Upper lobe of left lung (tissue), 6 donors: ENCODE results near the gene RALGAPA2. TPM values are rescaled to one million over a fixed set of nuclear protein-coding genes. Genes with fewer than 3 reads are reported as not detected.

Experiments used
- ATAC-seq, 2 donors: fragments of 200-7000 bp; cut with Tn5 transposase; one replicate each; pipeline ENCODE4 v1.9.1; 2022; ENCODE audit warnings: mild to moderate bottlenecking in 2 of 2, moderate library complexity in 2 of 2; ENCODE audit not compliant: low FRiP score in 2 of 2
- DNase-seq, 2 donors: peaks; one replicate each; pipeline ENCODE4 v3.0.0-alpha.2; 2019 to 2020
- H3K27ac ChIP-seq, 4 donors: fragments of 200-600 bp; sonication (generic); one replicate each; pipeline ENCODE4 v1.5.1; 2016 to 2019
- H3K27me3 ChIP-seq, 4 donors: fragments of 200-600 bp; sonication (generic); one replicate each; pipeline ENCODE4 v1.5.1; 2017 to 2019
- H3K36me3 ChIP-seq, 4 donors: fragments of 200-600 bp; sonication (generic); one replicate each; pipeline ENCODE4 v1.5.1; 2016 to 2019
- H3K4me1 ChIP-seq, 4 donors: fragments of 200-600 bp; sonication (generic); one replicate each; pipeline ENCODE4 v1.5.1; 2018 to 2019
- H3K4me3 ChIP-seq, 4 donors: fragments of 200-600 bp; sonication (generic); one replicate each; pipeline ENCODE4 v1.5.1; 2017 to 2019; ENCODE audit warnings: mild to moderate bottlenecking in 2 of 4, moderate library complexity in 1 of 4
- H3K9me3 ChIP-seq, 4 donors: fragments of 200-600 bp; sonication (generic); one replicate each; pipeline ENCODE4 v1.5.1; 2018 to 2019
- EP300 ChIP-seq, 4 donors: sonication (generic); formaldehyde crosslinking; IDR thresholded peaks; one replicate each; pipeline ENCODE4 v1.5.1; 2017; ENCODE audit warnings: antibody characterized with exemption in 4 of 4, control low read depth in 2 of 4
- POLR2A ChIP-seq, 4 donors: fragments of 450-650 bp; IDR thresholded peaks; one replicate each; pipeline ENCODE4 v1.5.1; 2016 to 2017; ENCODE audit warnings: antibody characterized with exemption in 4 of 4, mild to moderate bottlenecking in 2 of 4
- POLR2AphosphoS5 ChIP-seq, 2 donors: sonication (generic); formaldehyde crosslinking; IDR thresholded peaks; one replicate each; pipeline ENCODE4 v1.5.1; 2017; ENCODE audit warnings: antibody characterized with exemption in 2 of 2
- WGBS, 2 donors: methylation state at CpG; one replicate each; pipeline ENCODE4 v1.1.5; 2017 to 2018; 5-methylcytosine and 5-hydroxymethylcytosine counted together
- total RNA-seq, 6 donors: library from RNA; depleted of rRNA in 4 of 6; stranded (reverse); fragments of >200 nt in 4 of 6; gene quantifications; one replicate each; pipeline versions ENCODE4 v1.1.0 to v1.2.1, GENCODE V29; 2016 to 2021
- TF ChIP-seq, protein P1 (sequence below), 6 experiments: fragments of 450-650 bp in 4 of 6; fragments of 200-600 bp in 2 of 6; sonication (generic) in 2 of 6; IDR thresholded peaks; one replicate each; pipeline ENCODE4 v1.5.1; 2016 to 2019; ENCODE audit warnings: antibody characterized with exemption in 6 of 6
- donor health status: DM: no; HTN: no; CAD: no; lungs with moderate emphysema.
- donor health status: DM: no; HTN: yes; CAD: no; lungs with severe emphysema.

The RALGAPA2 gene
- total RNA-seq, 6 donors from 2014 or later = 50.8 to 95.3 (median 65.3) TPM

DNA sequence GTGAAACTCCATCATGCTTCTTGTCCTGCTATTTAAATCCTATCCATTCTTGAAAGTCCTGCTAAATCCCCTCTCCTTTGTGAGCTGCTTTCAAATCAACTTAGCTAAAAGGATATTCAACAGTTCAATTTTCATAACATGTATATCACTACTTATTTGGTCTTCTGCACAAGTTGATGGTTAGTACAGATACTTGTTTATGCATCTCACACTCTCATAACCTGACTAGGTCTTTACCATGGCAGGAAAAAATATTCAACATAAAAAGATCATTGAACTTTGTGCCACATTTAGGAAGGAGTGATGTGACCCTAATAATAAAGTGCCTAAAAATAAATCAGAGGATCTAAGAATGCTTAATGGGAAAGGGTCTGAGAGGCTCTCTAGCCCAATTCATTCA, 148.2 kb downstream of the RALGAPA2 start:
- Histone ChIP-seq H3K27ac (no peak overlapping the region), H3K36me3 (peaks cover 0 to 51% (median 3%) of the 10 kb centered on the region in 4 donors), H3K9me3 (no peaks in the 10 kb centered on the region), H3K4me3 (no peak overlapping the region), H3K4me1 (no peaks in the 10 kb centered on the region), H3K27me3 (no peaks in the 10 kb centered on the region)
- DNase-seq (no peak), ATAC-seq (no peak)
- TF ChIP-seq, protein P1, sequence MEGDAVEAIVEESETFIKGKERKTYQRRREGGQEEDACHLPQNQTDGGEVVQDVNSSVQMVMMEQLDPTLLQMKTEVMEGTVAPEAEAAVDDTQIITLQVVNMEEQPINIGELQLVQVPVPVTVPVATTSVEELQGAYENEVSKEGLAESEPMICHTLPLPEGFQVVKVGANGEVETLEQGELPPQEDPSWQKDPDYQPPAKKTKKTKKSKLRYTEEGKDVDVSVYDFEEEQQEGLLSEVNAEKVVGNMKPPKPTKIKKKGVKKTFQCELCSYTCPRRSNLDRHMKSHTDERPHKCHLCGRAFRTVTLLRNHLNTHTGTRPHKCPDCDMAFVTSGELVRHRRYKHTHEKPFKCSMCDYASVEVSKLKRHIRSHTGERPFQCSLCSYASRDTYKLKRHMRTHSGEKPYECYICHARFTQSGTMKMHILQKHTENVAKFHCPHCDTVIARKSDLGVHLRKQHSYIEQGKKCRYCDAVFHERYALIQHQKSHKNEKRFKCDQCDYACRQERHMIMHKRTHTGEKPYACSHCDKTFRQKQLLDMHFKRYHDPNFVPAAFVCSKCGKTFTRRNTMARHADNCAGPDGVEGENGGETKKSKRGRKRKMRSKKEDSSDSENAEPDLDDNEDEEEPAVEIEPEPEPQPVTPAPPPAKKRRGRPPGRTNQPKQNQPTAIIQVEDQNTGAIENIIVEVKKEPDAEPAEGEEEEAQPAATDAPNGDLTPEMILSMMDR (IDR thresholded peaks at IDR 0.05) = no peak
- no peak for TF ChIP-seq EP300 (IDR thresholded peaks at IDR 0.05)
- TF ChIP-seq POLR2AphosphoS5 (IDR thresholded peaks at IDR 0.05) = no peak
- TF ChIP-seq POLR2A (IDR thresholded peaks at IDR 0.05) = no peak

DNA sequence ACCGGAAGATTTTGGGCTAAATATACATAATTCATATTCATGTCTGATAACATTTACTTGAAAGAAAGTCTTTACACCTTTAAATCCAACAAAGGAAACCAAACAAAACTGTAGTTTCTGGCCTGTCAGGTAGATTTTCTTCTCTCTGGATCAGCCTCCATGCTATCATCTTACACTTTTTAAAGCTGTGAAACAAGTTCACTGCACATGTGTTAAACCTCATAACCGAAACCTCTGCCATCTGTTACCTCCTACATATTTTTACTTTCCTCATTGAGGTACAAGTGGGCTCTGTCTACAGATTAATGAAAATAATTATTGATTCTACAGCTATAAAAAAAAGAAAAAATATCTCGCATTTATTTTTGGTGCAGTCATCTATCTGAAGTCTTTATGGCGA, 149.9 kb downstream of the RALGAPA2 start:
- ATAC-seq = no peak
- no peak for TF ChIP-seq POLR2A (IDR thresholded peaks at IDR 0.05)
- no peak for TF ChIP-seq EP300 (IDR thresholded peaks at IDR 0.05)
- TF ChIP-seq, protein P1 (IDR thresholded peaks at IDR 0.05) = no peak
- no peak overlapping the region for H3K4me3 ChIP-seq
- H3K9me3 ChIP-seq = no peaks in the 10 kb centered on the region
- H3K27ac ChIP-seq = no peak overlapping the region
- no peaks in the 10 kb centered on the region for H3K27me3 ChIP-seq
- WGBS, 2 donors = 92 to 96% methylated on average over 4 of the region's 4 CpGs
- DNase-seq = no peak
- H3K4me1 ChIP-seq = no peaks in the 10 kb centered on the region
- peaks cover 0 to 62% (median 6%) of the 10 kb centered on the region in 4 donors for H3K36me3 ChIP-seq

DNA sequence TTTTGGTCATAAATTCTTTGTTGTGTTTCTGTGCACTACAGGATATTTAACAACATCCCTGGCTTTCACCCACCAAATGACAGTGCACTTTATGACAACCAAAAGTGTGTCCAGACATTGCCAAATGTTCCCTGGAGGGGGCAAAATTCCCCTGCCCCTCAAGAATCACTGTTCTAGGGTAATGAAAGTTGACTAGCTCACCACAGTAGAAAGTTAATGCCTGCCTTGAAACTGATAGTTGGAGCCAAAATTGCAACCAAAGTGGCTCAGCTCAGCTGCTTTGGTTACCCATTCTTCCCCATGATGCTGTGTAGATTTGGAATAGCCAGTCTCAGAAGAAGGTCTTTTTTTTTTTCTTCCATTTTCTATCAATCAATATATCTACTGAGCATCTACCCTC, 150.6 kb downstream of the RALGAPA2 start:
- DNase-seq = no peak
- Histone ChIP-seq H3K9me3 (no peaks in the 10 kb centered on the region), H3K36me3 (peaks cover 0 to 59% (median 7%) of the 10 kb centered on the region in 4 donors), H3K4me3 (no peak overlapping the region), H3K27me3 (no peaks in the 10 kb centered on the region), H3K27ac (no peak overlapping the region), H3K4me1 (no peaks in the 10 kb centered on the region)
- ATAC-seq = no peak
- no peak for TF ChIP-seq POLR2AphosphoS5 (IDR thresholded peaks at IDR 0.05)
- TF ChIP-seq POLR2A (IDR thresholded peaks at IDR 0.05) = no peak
- TF ChIP-seq, protein P1 (IDR thresholded peaks at IDR 0.05) = no peak
- no peak for TF ChIP-seq EP300 (IDR thresholded peaks at IDR 0.05)

DNA sequence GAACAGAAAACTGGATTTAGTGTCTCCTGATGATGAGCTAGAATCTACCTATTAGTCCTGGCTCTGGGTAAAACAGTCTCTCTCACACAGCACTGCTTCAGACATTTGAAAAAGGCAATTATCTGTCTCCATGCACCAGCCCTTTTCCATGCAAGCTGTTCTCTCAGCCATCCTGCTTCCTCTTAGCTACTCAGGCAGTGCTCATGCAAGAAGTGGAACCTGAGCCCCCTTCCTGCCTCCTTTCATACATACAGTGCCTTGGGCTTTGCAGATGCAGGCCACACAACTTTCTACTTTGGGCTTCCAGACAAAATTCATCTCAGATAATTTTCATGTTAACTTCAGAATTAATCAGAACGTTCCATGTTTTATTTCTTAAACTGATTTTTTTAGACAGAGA, 151.3 kb downstream of the RALGAPA2 start:
- no peaks in the 10 kb centered on the region for H3K4me1 ChIP-seq
- H3K9me3 ChIP-seq = no peaks in the 10 kb centered on the region
- no peak for DNase-seq
- TF ChIP-seq, protein P1 (IDR thresholded peaks at IDR 0.05) = no peak
- H3K4me3 ChIP-seq = no peak overlapping the region
- WGBS, 2 donors = 95 to 97% methylated on average over 1 of the region's 1 CpG
- no peaks in the 10 kb centered on the region for H3K27me3 ChIP-seq
- H3K36me3 ChIP-seq = peaks cover 0 to 61% (median 9%) of the 10 kb centered on the region in 4 donors
- no peak for ATAC-seq
- no peak overlapping the region for H3K27ac ChIP-seq

DNA sequence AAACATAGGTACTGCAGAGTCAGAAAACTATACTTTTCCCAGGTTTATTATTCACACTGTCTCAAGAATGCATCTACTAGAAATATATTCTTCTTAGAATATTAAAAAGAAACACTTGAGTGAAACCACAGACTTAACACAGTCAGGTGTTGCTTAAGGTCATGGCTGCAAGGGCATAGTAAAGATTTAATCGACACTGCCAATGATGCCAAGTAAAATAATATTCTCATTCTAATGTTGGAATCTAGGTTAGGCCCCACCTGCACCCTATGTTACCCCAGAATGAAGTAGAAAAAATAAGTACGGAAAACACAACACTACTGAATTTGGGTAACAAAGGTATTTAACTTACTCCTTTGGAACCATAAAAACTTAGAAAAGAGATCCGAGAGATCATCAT, 155.0 kb downstream of the RALGAPA2 start:
- Histone ChIP-seq H3K36me3 (peaks cover 0 to 47% (median 8%) of the 10 kb centered on the region in 4 donors), H3K27ac (no peak overlapping the region), H3K9me3 (no peaks in the 10 kb centered on the region), H3K4me1 (no peaks in the 10 kb centered on the region), H3K27me3 (no peaks in the 10 kb centered on the region), H3K4me3 (no peak overlapping the region)
- no peak for TF ChIP-seq POLR2A (IDR thresholded peaks at IDR 0.05)
- no peak for TF ChIP-seq POLR2AphosphoS5 (IDR thresholded peaks at IDR 0.05)
- TF ChIP-seq EP300 (IDR thresholded peaks at IDR 0.05) = no peak
- TF ChIP-seq, protein P1 (IDR thresholded peaks at IDR 0.05) = no peak
- 96 to 97% methylated on average over 3 of the region's 3 CpGs for WGBS, 2 donors
- DNase-seq (no peak), ATAC-seq (no peak)
